HEK293 (cell line): ENCODE measurements around the gene CREB5.

Experiments used
- CTCF ChIA-PET: fragments of 350-600 bp; formaldehyde crosslinking; extraction: SDS; loops from one replicate; lab custom pipeline; 2021; ENCODE audit warnings: antibody characterized with exemption; lab: Yijun Ruan, JAX
- POLR2A ChIA-PET: fragments of 300-600 bp; formaldehyde crosslinking; extraction: SDS; loops from one replicate; lab custom pipeline; 2020; ENCODE audit warnings: antibody characterized with exemption, inconsistent platforms; lab: Yijun Ruan, JAX
- H3K27ac ChIP-seq: fragments of 200-500 bp; sonication (Bioruptor generic); 2 replicates; pipeline ENCODE4 v1.5.1; 2014; ENCODE audit warnings: low read depth, low read length, control low read depth, inconsistent platforms; ENCODE audit errors: extremely low read depth
- H3K36me3 ChIP-seq, 2 experiments: fragments of 200-500 bp in 1 of 2; sonication (Bioruptor generic) in 1 of 2; 1 replicate in 1 of 2; 2 replicates in 1 of 2; pipeline ENCODE4 v1.5.1; 2014 to 2017; ENCODE audit warnings: inconsistent platforms in 2 of 2, low read length in 2 of 2; ENCODE audit not compliant: control insufficient read depth in 2 of 2, insufficient read depth in 1 of 2
- H3K4me1 ChIP-seq: fragments of 200-500 bp; sonication (Bioruptor generic); 2 replicates; pipeline ENCODE4 v1.5.1; 2014; ENCODE audit warnings: mild to moderate bottlenecking, low read length, inconsistent platforms; ENCODE audit not compliant: control insufficient read depth, insufficient read depth
- H3K4me3 ChIP-seq: 2 replicates; pipeline ENCODE4 v1.5.1; 2011; ENCODE audit warnings: low read depth, mild to moderate bottlenecking, control low read depth, low read length, moderate library complexity
- H3K9me3 ChIP-seq: fragments of 200-500 bp; sonication (Bioruptor generic); 2 replicates; pipeline ENCODE4 v1.5.1; 2014; ENCODE audit warnings: low read depth, low read length, inconsistent platforms; ENCODE audit not compliant: control insufficient read depth, insufficient read depth
- BCL6B ChIP-seq: fragments of 450-650 bp; formaldehyde crosslinking; IDR thresholded peaks from 2 replicates; pipeline ENCODE4 v1.5.1; 2017; ENCODE audit warnings: missing biosample characterization, missing genetic modification characterization
- EGR2 ChIP-seq: fragments of 450-650 bp; formaldehyde crosslinking; IDR thresholded peaks from 2 replicates; pipeline ENCODE4 v1.5.1; 2016; ENCODE audit warnings: low read depth, missing biosample characterization, missing genetic modification characterization
- OVOL3 ChIP-seq: fragments of 450-650 bp; formaldehyde crosslinking; IDR thresholded peaks from 2 replicates; pipeline ENCODE4 v1.5.1; 2016; ENCODE audit warnings: missing biosample characterization, missing genetic modification characterization
- SCRT1 ChIP-seq: fragments of 450-650 bp; formaldehyde crosslinking; IDR thresholded peaks from 2 replicates; pipeline ENCODE4 v1.5.1; 2016; ENCODE audit warnings: missing biosample characterization, missing genetic modification characterization, borderline replicate concordance
- ZBTB17 ChIP-seq: fragments of 450-650 bp; formaldehyde crosslinking; IDR thresholded peaks from 2 replicates; pipeline ENCODE4 v1.5.1; 2016; ENCODE audit warnings: missing biosample characterization, missing genetic modification characterization
- ZNF112 ChIP-seq: fragments of 450-650 bp; formaldehyde crosslinking; IDR thresholded peaks from 2 replicates; pipeline ENCODE4 v1.5.0; 2017; ENCODE audit warnings: missing biosample characterization, missing genetic modification characterization
- ZNF239 ChIP-seq: fragments of 450-650 bp; formaldehyde crosslinking; IDR thresholded peaks from 2 replicates; pipeline ENCODE4 v1.5.1; 2016; ENCODE audit warnings: missing biosample characterization, missing genetic modification characterization
- ZNF280D ChIP-seq: fragments of 450-650 bp; formaldehyde crosslinking; IDR thresholded peaks from 2 replicates; pipeline ENCODE4 v1.5.1; 2016; ENCODE audit warnings: missing biosample characterization, missing genetic modification characterization
- ZNF37A ChIP-seq: fragments of 450-650 bp; IDR thresholded peaks from 2 replicates; pipeline ENCODE4 v1.5.1; 2018; ENCODE audit warnings: missing biosample characterization, missing genetic modification characterization
- ZNF404 ChIP-seq: fragments of 450-650 bp; formaldehyde crosslinking; IDR thresholded peaks from 2 replicates; pipeline ENCODE4 v1.5.1; 2017; ENCODE audit warnings: missing biosample characterization, missing genetic modification characterization
- ZNF433 ChIP-seq: fragments of 450-650 bp; formaldehyde crosslinking; IDR thresholded peaks from 2 replicates; pipeline ENCODE4 v1.5.1; 2016; ENCODE audit warnings: missing biosample characterization, missing genetic modification characterization, low read depth
- ZNF488 ChIP-seq: fragments of 450-650 bp; formaldehyde crosslinking; IDR thresholded peaks from 2 replicates; pipeline ENCODE4 v1.5.1; 2016; ENCODE audit warnings: missing biosample characterization, missing genetic modification characterization
- ZNF777 ChIP-seq: fragments of 450-650 bp; formaldehyde crosslinking; IDR thresholded peaks from 2 replicates; pipeline ENCODE4 v1.5.1; 2017; ENCODE audit warnings: missing biosample characterization, missing genetic modification characterization, borderline replicate concordance
- ZNF843 ChIP-seq: fragments of 450-650 bp; formaldehyde crosslinking; IDR thresholded peaks from 2 replicates; pipeline ENCODE4 v1.5.1; 2016; ENCODE audit warnings: missing biosample characterization, missing genetic modification characterization
- ZSCAN5A ChIP-seq: fragments of 450-650 bp; formaldehyde crosslinking; IDR thresholded peaks from 2 replicates; pipeline ENCODE4 v1.5.1; 2016; ENCODE audit warnings: missing biosample characterization, missing genetic modification characterization
- TF ChIP-seq, protein P1 (sequence below): fragments of 450-650 bp; formaldehyde crosslinking; IDR thresholded peaks from 2 replicates; pipeline ENCODE4 v1.5.1; 2016; ENCODE audit warnings: missing biosample characterization, missing genetic modification characterization
- TF ChIP-seq, protein P2 (sequence below): IDR thresholded peaks from 2 replicates; pipeline ENCODE4 v1.6.1; 2011; ENCODE audit warnings: mild to moderate bottlenecking, low read depth, low read length, borderline replicate concordance
- TF ChIP-seq, protein P3 (sequence below): fragments of 450-650 bp; IDR thresholded peaks from 2 replicates; pipeline ENCODE4 v1.5.1; 2018; ENCODE audit warnings: missing biosample characterization, mild to moderate bottlenecking, missing genetic modification characterization

Gene CREB5

DNA sequence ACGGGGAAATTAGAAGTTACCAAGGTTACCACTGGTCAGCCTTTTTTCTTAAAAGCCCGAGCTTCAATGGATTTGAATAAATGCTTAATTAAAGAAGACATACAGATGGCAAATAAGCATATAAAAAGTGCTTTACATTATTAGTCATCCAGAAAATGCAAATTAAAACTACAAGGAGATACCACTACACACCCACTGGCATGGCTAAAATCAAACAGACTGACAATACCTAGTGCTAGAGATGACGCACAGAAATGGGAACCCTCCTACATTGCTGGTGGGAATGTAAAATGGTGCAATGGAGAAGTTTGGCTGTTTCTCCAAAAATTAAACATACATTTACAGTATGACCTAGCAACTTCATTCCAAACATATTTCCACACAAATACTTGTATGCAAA, 38.3 kb upstream of the CREB5 start:
- no peak overlapping the region for H3K4me3 ChIP-seq
- POLR2A ChIA-PET = no interaction called here
- no peak overlapping the region for H3K27ac ChIP-seq
- no peaks in the 10 kb centered on the region for H3K36me3 ChIP-seq
- H3K9me3 ChIP-seq = no peaks in the 10 kb centered on the region
- TF ChIP-seq, protein P1, sequence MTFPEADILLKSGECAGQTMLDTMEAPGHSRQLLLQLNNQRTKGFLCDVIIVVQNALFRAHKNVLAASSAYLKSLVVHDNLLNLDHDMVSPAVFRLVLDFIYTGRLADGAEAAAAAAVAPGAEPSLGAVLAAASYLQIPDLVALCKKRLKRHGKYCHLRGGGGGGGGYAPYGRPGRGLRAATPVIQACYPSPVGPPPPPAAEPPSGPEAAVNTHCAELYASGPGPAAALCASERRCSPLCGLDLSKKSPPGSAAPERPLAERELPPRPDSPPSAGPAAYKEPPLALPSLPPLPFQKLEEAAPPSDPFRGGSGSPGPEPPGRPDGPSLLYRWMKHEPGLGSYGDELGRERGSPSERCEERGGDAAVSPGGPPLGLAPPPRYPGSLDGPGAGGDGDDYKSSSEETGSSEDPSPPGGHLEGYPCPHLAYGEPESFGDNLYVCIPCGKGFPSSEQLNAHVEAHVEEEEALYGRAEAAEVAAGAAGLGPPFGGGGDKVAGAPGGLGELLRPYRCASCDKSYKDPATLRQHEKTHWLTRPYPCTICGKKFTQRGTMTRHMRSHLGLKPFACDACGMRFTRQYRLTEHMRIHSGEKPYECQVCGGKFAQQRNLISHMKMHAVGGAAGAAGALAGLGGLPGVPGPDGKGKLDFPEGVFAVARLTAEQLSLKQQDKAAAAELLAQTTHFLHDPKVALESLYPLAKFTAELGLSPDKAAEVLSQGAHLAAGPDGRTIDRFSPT (tag by site-specific recombination) = no peak
- no peak for TF ChIP-seq ZNF239 (tag by site-specific recombination)
- TF ChIP-seq SCRT1 (tag by site-specific recombination) = no peak
- TF ChIP-seq, protein P2, sequence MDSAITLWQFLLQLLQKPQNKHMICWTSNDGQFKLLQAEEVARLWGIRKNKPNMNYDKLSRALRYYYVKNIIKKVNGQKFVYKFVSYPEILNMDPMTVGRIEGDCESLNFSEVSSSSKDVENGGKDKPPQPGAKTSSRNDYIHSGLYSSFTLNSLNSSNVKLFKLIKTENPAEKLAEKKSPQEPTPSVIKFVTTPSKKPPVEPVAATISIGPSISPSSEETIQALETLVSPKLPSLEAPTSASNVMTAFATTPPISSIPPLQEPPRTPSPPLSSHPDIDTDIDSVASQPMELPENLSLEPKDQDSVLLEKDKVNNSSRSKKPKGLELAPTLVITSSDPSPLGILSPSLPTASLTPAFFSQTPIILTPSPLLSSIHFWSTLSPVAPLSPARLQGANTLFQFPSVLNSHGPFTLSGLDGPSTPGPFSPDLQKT = no peak
- TF ChIP-seq ZNF777 = no peak
- no peak for TF ChIP-seq ZNF404 (tag by site-specific recombination)
- no peak for TF ChIP-seq ZNF37A (tag by site-specific recombination)
- TF ChIP-seq ZNF843 (tag by site-specific recombination) = no peak
- TF ChIP-seq EGR2 (tag by site-specific recombination) = no peak
- TF ChIP-seq ZBTB17 = no peak
- TF ChIP-seq ZSCAN5A = no peak
- TF ChIP-seq ZNF433 (tag by site-specific recombination) = no peak
- TF ChIP-seq ZNF488 (tag by site-specific recombination) = no peak
- TF ChIP-seq ZNF112 (tag by site-specific recombination) = no peak
- TF ChIP-seq ZNF280D (tag by site-specific recombination) = no peak
- no peak for TF ChIP-seq BCL6B
- TF ChIP-seq, protein P3, sequence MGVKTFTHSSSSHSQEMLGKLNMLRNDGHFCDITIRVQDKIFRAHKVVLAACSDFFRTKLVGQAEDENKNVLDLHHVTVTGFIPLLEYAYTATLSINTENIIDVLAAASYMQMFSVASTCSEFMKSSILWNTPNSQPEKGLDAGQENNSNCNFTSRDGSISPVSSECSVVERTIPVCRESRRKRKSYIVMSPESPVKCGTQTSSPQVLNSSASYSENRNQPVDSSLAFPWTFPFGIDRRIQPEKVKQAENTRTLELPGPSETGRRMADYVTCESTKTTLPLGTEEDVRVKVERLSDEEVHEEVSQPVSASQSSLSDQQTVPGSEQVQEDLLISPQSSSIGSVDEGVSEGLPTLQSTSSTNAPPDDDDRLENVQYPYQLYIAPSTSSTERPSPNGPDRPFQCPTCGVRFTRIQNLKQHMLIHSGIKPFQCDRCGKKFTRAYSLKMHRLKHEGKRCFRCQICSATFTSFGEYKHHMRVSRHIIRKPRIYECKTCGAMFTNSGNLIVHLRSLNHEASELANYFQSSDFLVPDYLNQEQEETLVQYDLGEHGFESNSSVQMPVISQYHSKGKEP (tag by site-specific recombination) = no peak
- no peak for TF ChIP-seq OVOL3 (tag by site-specific recombination)
- CTCF ChIA-PET = no interaction called here
- no peaks in the 10 kb centered on the region for H3K4me1 ChIP-seq
